ENCODE measurements around the gene BEST4.

The BEST4 gene

DNA sequence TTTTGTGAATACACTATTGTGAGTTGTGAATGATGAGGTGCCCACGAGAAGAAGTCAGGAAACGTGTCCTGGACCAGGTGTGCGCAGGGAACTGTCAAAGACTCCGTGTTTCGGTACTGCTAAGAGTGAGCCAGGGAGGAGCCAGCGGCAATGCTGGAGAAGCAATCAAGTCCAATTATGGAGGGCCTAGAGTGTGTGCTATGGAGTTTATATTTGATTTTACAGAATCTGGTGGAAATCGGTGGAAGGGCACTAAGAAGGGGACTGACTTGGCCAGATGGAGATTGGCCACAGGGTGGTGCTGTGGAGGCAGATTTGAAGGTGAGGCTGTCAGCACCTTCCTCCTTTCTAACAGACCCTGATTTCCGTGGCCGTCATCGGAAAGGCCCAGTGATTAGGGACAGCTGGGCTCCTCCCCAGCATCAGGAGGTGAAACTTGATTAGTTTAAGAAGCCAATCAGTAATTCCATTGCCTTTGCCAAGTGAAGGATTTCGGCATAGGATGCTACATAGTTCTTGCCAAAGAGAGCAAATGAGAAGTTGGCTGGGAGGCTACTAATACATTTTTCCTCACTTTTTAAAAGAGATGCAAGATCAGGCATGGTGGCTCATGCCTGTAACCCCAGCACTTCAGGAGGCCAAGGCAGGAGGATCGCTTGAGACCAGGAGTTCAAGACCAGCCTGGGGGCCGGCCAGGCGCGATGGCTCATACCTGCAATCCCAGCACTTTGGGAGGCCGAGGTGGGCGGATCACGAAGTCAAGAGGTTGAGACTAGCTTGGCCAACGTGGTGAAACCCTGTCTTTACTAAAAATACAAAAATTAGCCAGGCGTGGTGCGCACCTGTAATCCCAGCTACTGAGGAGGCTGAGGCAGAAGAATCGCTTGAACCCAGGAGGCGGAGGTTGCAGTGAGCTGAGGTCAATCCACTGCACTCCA lies 48.0 kb upstream of the BEST4 start (continued):
- TF ChIP-seq, protein P1, sequence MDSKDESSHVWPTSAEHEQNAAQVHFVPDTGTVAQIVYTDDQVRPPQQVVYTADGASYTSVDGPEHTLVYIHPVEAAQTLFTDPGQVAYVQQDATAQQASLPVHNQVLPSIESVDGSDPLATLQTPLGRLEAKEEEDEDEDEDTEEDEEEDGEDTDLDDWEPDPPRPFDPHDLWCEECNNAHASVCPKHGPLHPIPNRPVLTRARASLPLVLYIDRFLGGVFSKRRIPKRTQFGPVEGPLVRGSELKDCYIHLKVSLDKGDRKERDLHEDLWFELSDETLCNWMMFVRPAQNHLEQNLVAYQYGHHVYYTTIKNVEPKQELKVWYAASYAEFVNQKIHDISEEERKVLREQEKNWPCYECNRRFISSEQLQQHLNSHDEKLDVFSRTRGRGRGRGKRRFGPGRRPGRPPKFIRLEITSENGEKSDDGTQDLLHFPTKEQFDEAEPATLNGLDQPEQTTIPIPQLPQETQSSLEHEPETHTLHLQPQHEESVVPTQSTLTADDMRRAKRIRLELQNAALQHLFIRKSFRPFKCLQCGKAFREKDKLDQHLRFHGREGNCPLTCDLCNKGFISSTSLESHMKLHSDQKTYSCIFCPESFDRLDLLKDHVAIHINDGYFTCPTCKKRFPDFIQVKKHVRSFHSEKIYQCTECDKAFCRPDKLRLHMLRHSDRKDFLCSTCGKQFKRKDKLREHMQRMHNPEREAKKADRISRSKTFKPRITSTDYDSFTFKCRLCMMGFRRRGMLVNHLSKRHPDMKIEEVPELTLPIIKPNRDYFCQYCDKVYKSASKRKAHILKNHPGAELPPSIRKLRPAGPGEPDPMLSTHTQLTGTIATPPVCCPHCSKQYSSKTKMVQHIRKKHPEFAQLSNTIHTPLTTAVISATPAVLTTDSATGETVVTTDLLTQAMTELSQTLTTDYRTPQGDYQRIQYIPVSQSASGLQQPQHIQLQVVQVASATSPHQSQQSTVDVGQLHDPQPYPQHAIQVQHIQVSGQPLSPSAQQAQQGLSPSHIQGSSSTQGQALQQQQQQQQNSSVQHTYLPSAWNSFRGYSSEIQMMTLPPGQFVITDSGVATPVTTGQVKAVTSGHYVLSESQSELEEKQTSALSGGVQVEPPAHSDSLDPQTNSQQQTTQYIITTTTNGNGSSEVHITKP (tag by site-specific recombination; IDR thresholded peaks at IDR 0.05) = no peak
- TF ChIP-seq ZSCAN30 (tag by site-specific recombination; IDR thresholded peaks at IDR 0.05) = 0 out of 2 replicates have a peak, but pooled peaks have one; percentile 53
- TF ChIP-seq SP7 (tag by site-specific recombination; IDR thresholded peaks at IDR 0.05) = no peak
- TF ChIP-seq ZNF514 (tag by site-specific recombination; IDR thresholded peaks at IDR 0.05) = no peak
- no peak for TF ChIP-seq HOXA7 (CRISPR knock-in tag; IDR thresholded peaks at IDR 0.05; ENCODE audit: borderline replicate concordance)
- TF ChIP-seq ZNF473 (tag by site-specific recombination; IDR thresholded peaks at IDR 0.05) = no peak
- peak; percentile 43; the same call in 1 of the 2 replicates for TF ChIP-seq ZNF600 (tag by site-specific recombination; IDR thresholded peaks at IDR 0.05)
- TF ChIP-seq ZNF335 (tag by site-specific recombination; conservative IDR thresholded peaks at IDR 0.05) = peak; percentile 47; the same call in 1 of the 2 replicates
- TF ChIP-seq, protein P2, sequence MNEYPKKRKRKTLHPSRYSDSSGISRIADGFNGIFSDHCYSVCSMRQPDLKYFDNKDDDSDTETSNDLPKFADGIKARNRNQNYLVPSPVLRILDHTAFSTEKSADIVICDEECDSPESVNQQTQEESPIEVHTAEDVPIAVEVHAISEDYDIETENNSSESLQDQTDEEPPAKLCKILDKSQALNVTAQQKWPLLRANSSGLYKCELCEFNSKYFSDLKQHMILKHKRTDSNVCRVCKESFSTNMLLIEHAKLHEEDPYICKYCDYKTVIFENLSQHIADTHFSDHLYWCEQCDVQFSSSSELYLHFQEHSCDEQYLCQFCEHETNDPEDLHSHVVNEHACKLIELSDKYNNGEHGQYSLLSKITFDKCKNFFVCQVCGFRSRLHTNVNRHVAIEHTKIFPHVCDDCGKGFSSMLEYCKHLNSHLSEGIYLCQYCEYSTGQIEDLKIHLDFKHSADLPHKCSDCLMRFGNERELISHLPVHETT (tag by site-specific recombination; IDR thresholded peaks at IDR 0.05) = 0 out of 2 replicates have a peak, but pooled peaks have one; percentile 13
- peak; percentile 39; the same call in 1 of the 2 replicates for TF ChIP-seq WT1 (tag by site-specific recombination; IDR thresholded peaks at IDR 0.05)

DNA sequence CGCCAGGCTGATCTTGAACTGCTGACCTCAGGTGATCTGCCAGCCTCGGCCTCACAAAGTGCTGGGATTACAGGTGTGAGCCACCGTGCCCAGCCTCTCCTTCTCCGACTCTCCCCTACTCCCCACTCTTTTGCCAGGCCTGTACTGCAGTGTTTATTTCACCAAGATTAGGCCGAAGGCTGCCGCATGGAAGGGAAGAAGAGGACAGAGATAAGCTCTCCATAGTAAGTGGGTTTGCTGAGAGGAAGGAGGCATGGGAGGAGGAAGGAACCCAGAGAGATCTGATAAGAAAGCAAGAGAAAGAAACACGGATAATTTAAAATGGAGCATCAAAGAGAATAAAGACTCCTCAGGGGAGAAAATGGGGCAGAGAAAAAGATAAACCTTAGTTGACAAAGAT lies 46.4 kb upstream of the BEST4 start:
- no peak for TF ChIP-seq ZNF843 (tag by site-specific recombination; IDR thresholded peaks at IDR 0.05)
- TF ChIP-seq ZNF610 (tag by site-specific recombination; IDR thresholded peaks at IDR 0.05; ENCODE audit: borderline replicate concordance) = no peak
- TF ChIP-seq ZSCAN16 (tag by site-specific recombination; IDR thresholded peaks at IDR 0.05) = no peak
- TF ChIP-seq ZNF423 (tag by site-specific recombination; IDR thresholded peaks at IDR 0.05) = no peak
- Histone ChIP-seq H3K36me3 (ENCODE audit: control insufficient read depth in 2 of 2, insufficient read depth in 1 of 2, low read length in 2 of 2) (peaks cover 0 to 8% of the 10 kb centered on the region in 2 experiments; a peak in 2 of 3 replicates), H3K9me3 (ENCODE audit: control insufficient read depth, insufficient read depth, low read depth, low read length) (no peaks in the 10 kb centered on the region), H3K4me3 (ENCODE audit: low read depth, low read length) (no peak overlapping the region), H3K4me1 (ENCODE audit: control insufficient read depth, insufficient read depth, low read length) (peaks cover 11% of the 10 kb centered on the region), H3K27ac (ENCODE audit: extremely low read depth, low read depth, low read length) (no peak overlapping the region)
- ChIA-PET POLR2A (interaction anchor here (1.8 kb wide), 1 partner anchor 15 kb away, joined by 4 read pairs; no protein-coding TSS in a partner anchor), CTCF (interaction anchor here (0.7 to 3.0 kb wide), 6 partner anchors 11 to 180 kb away, joined by 3 to 22 read pairs (median 4); partner anchors contain the start of genes HECTD3 and UROD)

DNA sequence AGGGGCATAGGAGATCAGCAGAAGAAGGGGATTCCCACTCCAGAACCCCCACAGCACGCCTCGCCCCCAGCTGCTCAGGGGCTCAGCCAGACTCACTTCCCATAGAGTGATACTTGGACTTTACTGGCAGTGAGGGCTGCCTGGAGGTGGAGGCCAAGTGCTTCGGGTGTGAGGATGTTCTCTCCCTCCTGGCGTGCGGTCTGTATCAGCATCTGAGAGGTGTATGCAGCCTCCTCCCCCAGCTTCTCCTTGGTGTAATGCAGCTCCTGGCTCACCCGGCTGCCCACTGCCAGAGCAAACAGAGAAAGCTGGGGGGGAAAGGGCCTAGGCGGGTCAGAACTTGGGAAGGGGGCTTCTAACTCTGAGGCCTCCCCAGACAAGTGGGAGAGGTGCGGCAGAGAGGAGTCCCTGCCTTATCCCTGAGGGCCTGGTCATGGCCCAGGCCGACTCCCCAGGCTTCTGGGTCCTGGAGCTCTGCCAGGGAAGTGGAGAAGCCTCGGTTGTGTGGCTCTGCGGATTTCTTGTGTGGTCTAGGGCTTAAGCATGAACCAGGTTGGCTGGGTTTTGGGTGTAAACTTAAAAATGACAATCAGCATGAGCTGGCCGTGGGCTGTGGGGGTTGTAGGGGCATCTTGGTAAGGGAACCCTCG lies 44.2 kb upstream of the BEST4 start:
- Histone ChIP-seq H3K36me3 (ENCODE audit: control insufficient read depth in 2 of 2, insufficient read depth in 1 of 2, low read length in 2 of 2) (peaks cover 0 to 23% of the 10 kb centered on the region in 2 experiments; a peak in 2 of 3 replicates), H3K4me3 (ENCODE audit: low read depth, low read length) (no peak overlapping the region), H3K9me3 (ENCODE audit: control insufficient read depth, insufficient read depth, low read depth, low read length) (no peaks in the 10 kb centered on the region), H3K27ac (ENCODE audit: extremely low read depth, low read depth, low read length) (no peak overlapping the region), H3K4me1 (ENCODE audit: control insufficient read depth, insufficient read depth, low read length) (peaks cover 11% of the 10 kb centered on the region)
- ChIA-PET POLR2A (interaction anchor here (0.9 to 3.4 kb wide), 4 partner anchors 11 to 32 kb away, joined by 4 to 9 read pairs (median 8); partner anchors contain the start of genes PLK3 and PTCH2), CTCF (interaction anchor here (0.6 to 1.5 kb wide), 4 partner anchors 32 to 659 kb away, joined by 3 to 6 read pairs (median 4); partner anchors contain the start of gene PLK3)
- TF ChIP-seq ZNF248 (tag by site-specific recombination; IDR thresholded peaks at IDR 0.05) = no peak
- no peak for TF ChIP-seq REPIN1 (tag by site-specific recombination; IDR thresholded peaks at IDR 0.05; ENCODE audit: low read depth)
- no peak for TF ChIP-seq FEZF1 (tag by site-specific recombination; IDR thresholded peaks at IDR 0.05)
- TF ChIP-seq KLF8 (tag by site-specific recombination; IDR thresholded peaks at IDR 0.05) = no peak
- peak; percentile 77; the same call in 1 of the 2 replicates for TF ChIP-seq ZNF394 (tag by site-specific recombination; IDR thresholded peaks at IDR 0.05; ENCODE audit: borderline replicate concordance)
- TF ChIP-seq GLIS1 (tag by site-specific recombination; IDR thresholded peaks at IDR 0.05) = 0 out of 2 replicates have a peak, but pooled peaks have one; percentile 7
- no peak for TF ChIP-seq ZBTB7A (tag by site-specific recombination; IDR thresholded peaks at IDR 0.05; ENCODE audit: low read depth)
- TF ChIP-seq, protein P3, sequence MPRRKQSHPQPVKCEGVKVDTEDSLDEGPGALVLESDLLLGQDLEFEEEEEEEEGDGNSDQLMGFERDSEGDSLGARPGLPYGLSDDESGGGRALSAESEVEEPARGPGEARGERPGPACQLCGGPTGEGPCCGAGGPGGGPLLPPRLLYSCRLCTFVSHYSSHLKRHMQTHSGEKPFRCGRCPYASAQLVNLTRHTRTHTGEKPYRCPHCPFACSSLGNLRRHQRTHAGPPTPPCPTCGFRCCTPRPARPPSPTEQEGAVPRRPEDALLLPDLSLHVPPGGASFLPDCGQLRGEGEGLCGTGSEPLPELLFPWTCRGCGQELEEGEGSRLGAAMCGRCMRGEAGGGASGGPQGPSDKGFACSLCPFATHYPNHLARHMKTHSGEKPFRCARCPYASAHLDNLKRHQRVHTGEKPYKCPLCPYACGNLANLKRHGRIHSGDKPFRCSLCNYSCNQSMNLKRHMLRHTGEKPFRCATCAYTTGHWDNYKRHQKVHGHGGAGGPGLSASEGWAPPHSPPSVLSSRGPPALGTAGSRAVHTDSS (tag by site-specific recombination; IDR thresholded peaks at IDR 0.05) = no peak
- TF ChIP-seq ZNF214 (tag by site-specific recombination; IDR thresholded peaks at IDR 0.05; ENCODE audit: borderline replicate concordance) = no peak
- no peak for TF ChIP-seq ZNF221 (tag by site-specific recombination; IDR thresholded peaks at IDR 0.05; ENCODE audit: borderline replicate concordance)
- no peak for TF ChIP-seq ZNF391 (tag by site-specific recombination; IDR thresholded peaks at IDR 0.05; ENCODE audit: borderline replicate concordance, low read depth)

Measured in HEK293 (cell line).